ENCODE measurements around the gene PLA2G3.

DNA sequence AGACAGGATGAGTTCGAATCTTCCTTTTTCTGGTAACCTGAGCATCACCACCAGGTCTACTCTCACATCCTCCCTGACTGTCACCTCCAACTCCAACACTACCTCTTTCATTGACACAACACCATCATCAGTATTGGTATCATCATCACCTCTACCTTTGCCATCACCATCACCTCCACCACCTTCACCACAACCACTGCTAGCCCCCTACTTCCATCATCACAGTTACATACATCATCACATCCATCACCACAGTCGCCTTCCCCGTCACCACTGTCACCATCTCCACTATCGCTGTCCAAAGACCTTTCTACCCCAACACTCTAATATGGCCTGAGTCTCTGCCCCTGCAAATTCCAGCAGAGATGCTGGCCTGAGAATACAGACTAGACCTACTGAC lies 18.9 kb downstream of the PLA2G3 start:
- TF ChIP-seq EZH2 (IDR thresholded peaks at IDR 0.05; ENCODE audit: low read length), result no peak
- TF ChIP-seq, protein P1, sequence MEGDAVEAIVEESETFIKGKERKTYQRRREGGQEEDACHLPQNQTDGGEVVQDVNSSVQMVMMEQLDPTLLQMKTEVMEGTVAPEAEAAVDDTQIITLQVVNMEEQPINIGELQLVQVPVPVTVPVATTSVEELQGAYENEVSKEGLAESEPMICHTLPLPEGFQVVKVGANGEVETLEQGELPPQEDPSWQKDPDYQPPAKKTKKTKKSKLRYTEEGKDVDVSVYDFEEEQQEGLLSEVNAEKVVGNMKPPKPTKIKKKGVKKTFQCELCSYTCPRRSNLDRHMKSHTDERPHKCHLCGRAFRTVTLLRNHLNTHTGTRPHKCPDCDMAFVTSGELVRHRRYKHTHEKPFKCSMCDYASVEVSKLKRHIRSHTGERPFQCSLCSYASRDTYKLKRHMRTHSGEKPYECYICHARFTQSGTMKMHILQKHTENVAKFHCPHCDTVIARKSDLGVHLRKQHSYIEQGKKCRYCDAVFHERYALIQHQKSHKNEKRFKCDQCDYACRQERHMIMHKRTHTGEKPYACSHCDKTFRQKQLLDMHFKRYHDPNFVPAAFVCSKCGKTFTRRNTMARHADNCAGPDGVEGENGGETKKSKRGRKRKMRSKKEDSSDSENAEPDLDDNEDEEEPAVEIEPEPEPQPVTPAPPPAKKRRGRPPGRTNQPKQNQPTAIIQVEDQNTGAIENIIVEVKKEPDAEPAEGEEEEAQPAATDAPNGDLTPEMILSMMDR (optimal IDR thresholded peaks at IDR 0.05 in 1 of 3, IDR thresholded peaks at IDR 0.05 in 1 of 3, conservative IDR thresholded peaks at IDR 0.05 in 1 of 3; ENCODE audit: extremely low read depth in 1 of 3, insufficient read depth in 2 of 3, low read length in 3 of 3), result no peak
